ENCODE results near the gene CAMK1D.

CAMK1D gene

GRCh38 chr10:12561307-12561706, 212.0 kb downstream of the CAMK1D start:
- DNase-seq (ENCODE audit: low read depth), result no peak

- no peak for DNase-seq (ENCODE audit: low read depth)
These were observed 212.4 kb downstream of the CAMK1D start for GRCh38 chr10:12561720-12562119.

DNA sequence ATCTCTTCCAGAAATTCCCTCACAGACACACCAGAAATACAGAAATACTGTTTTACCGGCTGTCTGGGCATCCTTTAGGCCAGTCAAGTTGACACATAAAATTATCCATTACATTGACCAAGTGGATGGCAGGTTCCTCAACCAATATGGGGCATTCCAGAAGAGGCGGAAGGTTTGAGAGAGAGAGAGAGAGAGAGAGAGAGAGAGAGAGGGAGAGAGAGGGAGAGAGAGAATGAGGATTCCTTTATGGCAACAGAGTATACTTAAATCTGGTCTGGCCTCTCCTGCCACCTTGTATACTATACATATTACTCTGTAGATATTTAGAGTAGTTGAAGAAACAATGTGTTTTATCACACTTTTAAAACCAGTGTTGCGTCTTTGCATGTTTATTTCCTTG, 214.1 kb downstream of the CAMK1D start:
- DNase-seq (ENCODE audit: low read depth), result no peak

- no peak for DNase-seq (ENCODE audit: low read depth)
These were observed 214.8 kb downstream of the CAMK1D start for GRCh38 chr10:12564173-12564572.

- DNase-seq (ENCODE audit: low read depth), result no peak
These were observed 217.1 kb downstream of the CAMK1D start for GRCh38 chr10:12566161-12567115.

DNA sequence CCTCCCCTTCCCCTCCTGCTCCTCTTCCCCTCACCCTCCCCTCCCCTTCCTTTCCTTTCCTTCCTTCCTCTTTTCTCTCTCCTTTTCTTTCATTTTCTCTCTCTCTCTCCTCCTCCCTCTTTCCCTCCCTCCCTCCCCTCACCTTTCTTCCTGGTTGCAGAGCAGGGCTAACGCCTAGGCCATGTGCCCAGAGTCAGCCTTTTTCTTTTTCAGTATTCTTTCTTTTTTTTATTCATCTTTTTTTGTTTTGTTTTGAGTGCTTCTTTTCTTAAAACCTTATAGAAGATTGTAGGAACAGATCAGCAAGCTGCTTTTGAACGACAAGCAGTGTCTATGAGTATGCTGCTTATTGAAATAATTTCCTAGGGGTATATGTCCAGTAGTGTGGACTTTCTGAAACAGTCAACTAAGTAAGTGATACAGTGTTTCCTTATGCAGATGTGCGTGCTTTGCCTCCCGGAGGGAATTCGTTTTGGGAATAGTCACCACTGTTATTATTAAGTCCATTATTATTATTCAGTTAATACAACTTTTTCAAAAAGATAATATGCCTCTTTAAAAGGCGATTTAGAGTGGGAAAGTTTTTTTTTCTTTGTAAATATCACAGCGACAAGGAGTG, 219.2 kb downstream of the CAMK1D start:
- no peak for DNase-seq (ENCODE audit: low read depth)

DNA sequence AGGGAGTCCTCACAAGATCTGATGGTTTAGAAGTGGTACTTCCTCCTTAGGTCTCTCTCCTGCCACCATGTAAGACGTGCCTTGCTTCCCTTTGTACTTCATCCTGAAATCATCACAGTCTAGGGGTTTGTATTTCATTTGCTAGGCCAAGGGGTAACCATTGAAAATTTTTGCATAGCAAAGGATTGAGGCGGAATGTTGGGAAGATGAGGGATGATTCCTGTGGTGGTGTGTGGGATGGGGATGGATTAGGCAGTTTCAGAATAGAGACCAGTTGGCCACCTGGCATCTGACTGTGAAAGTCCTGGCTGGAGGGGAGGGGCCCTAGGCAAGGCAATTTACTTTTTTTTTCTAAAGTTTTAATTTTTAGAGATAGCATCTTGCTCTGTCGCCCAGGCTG, 222.9 kb downstream of the CAMK1D start:
- DNase-seq (ENCODE audit: low read depth), result no peak

GRCh38 chr10:12577610-12578009, 228.3 kb downstream of the CAMK1D start:
- DNase-seq (ENCODE audit: low read depth), result no peak

DNA sequence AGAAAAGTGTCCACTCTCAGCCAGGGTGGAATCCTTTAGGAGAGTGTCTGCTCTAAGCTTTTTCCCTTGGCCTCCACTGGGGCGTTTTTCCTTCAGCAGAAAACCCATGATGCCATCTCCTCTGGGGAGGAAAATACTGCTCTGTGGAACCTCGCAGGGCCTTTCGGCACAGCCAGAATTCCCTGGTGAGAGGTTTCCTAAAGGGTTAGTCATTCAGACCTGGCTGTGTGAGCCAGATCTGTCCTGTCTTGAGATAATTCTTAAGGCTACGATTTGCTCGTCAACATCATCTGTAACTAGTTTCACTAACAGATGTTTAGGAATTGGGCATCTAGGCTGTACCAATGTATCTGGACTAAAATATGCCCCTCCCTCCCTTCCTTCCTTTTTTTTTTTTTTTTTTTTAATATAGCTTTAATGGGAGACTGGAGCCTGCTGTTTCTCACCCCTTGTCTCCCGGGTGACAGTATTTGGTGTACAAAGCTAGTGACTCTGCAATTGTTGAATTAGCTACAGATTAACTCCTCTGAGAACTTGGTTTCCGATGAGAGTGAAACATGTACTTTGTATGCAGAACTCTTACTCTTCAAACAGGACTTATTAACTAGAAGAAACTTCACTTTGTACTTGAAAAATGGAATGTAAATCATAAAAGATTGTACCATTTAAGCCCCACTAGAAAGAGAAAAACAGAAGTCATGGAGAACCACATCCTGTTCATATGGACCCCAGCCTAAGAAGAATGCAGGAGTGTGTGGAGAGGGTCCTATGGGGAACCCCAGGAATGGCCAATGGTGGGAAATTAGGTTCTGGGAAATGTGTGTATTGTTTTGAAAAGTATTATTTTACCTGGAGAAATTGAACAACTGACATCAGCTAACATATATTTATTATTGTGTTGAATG, 230.9 kb downstream of the CAMK1D start:
- no peak for DNase-seq (ENCODE audit: low read depth)

DNA sequence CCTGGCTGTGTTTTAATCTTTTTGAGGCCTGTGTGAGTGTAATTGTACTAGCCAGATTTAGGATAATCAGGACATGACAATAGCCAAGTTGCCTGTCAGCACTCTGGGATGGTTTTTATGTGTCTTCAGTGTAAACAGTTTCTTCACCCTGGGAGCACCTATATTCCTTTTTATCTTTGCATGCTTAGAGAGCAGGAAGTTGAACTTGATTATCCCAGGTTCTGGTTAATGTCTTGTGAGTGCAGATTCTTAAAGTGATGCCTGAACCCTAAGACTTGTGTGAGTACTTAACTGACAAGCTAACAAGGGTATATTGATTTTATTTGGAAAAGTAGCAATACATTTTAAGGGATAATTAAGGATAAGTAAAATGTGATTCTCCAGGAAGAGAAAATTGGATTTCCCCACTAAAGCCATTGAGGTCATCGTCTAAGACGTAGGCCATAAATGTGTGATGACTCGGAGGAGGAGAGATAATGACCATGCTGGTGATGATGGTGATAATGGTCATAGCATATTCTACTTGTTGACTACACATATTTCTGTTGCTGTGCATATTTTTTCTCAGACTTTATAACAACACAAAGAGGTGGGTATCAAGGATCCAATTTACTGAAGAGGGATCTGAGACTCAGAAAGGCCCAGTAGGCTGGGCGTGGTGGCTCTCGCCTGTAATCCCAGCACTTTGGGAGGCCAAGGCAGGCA, 234.7 kb downstream of the CAMK1D start:
- no peak for DNase-seq (ENCODE audit: low read depth)

GRCh38 chr10:12586741-12587140, 237.4 kb downstream of the CAMK1D start:
- no peak for DNase-seq (ENCODE audit: low read depth)

DNA sequence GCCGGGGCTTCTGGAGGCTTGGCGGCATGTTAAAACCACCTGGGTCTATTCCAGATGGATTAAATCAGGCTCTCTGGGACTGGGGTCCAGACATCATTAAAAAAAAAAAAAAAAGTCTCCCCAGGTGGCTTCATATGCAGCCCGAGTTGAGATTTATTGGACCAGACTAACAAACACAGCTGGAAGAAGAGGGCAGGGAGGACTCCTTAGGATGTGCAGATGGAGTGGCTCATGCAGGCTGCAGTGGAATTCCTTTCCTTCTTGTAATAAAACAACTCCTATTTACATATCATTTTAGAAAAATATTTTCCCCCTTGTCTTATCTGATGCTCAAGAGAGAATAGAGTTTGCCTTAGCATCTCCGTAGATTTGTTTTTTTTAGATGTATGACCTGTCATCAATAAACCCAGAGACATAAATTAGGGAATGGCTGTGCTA, 238.1 kb downstream of the CAMK1D start:
- no peak for DNase-seq (ENCODE audit: low read depth)

GRCh38 chr10:12588091-12588860, 238.9 kb downstream of the CAMK1D start:
- DNase-seq (ENCODE audit: low read depth), result no peak

- no peak for DNase-seq (ENCODE audit: low read depth)
These were observed 239.9 kb downstream of the CAMK1D start for GRCh38 chr10:12589291-12589690.

DNA sequence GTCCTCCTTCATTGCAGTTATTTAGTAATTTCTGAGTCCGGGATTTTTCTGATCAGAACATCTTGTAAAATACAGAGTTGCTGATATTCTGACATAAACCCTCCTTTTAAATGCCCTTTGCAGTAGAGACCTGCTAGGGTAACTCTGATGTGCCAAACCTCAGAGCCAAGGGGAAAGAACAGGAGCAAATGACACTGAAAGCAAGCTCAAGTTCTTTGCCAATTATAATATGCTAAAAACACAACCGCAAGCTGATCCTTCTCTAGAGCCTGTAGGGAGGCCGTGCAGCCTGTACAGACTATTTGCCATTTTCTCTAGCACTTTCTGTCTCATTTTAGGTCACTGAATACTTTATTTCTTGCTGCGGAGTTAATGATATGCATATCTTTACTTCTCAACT, 240.4 kb downstream of the CAMK1D start:
- no peak for DNase-seq (ENCODE audit: low read depth)

GRCh38 chr10:12590675-12591659, 241.6 kb downstream of the CAMK1D start:
- DNase-seq (ENCODE audit: low read depth), result no peak

GRCh38 chr10:12592967-12593366, 243.6 kb downstream of the CAMK1D start:
- DNase-seq (ENCODE audit: low read depth), result no peak

DNA sequence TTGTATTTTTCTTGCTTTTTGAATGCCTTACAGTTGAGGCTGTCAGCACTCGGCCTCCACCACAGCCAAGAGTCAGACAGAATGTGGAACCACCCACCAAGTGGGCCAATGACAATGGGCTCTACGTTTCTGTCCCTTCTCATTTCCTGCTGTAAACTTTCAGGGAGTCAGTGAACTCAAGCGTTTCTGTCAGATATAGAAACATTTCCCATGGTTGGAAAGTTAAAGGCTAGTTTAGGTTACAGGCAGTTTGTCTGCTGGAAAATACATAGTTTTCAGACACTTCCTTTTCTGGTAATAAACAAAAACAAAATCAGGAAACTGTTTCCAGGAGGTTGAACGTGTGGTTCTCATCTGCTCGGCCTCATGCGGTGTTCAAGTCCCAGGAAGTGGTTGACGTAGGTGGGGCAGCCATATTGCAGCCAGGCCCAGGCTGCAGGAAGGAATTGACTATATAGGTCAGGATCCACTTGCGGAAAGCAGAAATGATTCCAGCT, 245.1 kb downstream of the CAMK1D start:
- DNase-seq (ENCODE audit: low read depth), result no peak

GRCh38 chr10:12595936-12596576, 246.7 kb downstream of the CAMK1D start:
- no peak for DNase-seq (ENCODE audit: low read depth)
